Muscle of back (tissue), 11 donors: ENCODE measurements around the gene TMEM170A. TPM values are rescaled to one million over a fixed set of nuclear protein-coding genes. Genes with fewer than 3 reads are reported as not detected.

ENCODE experiments used
- DNase-seq, 3 donors: peaks; one replicate each; pipeline versions ENCODE4 v3.0.0 to v3.0.0-alpha.2; 2013
- polyA plus RNA-seq, 10 donors: library from polyadenylated mRNA; unstranded; fragments of 120-200 nt; gene quantifications; one replicate each; pipeline ENCODE4 v1.2.1, GENCODE V29; 2013; ENCODE audit not compliant: insufficient read length in 10 of 10

The TMEM170A gene
- polyA plus RNA-seq, 10 donors, result 12.0 to 24.5 (median 19.6) TPM

DNA sequence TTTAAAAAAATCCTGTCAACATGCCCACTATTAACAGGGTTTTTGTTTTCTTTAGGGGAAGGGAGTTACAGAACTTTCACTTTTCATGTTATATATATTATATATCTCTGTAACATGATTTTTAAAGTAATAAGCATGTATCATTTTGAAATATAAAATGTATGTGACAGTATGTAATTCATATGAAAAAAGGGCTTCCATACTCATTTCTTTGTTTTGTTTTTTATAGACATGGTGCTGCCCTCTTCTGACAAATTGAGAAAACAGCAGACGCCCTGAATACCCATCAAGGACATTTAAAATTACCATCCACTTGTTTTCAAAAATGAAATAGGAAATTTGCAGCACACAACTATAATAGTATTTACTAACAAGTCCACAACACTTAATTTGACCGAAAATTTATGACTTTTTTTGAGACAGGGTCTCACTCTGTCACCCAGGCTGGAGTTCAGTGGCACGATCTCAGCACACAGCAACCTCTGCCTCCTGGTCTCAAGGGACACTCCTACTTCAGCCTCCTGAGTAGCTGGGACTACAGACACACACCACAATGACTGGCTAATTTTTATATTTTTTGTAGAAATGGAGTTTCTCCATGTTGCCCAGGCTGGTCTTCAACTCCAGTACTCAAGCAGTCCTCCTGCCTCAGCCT is 61.5 kb downstream of the TMEM170A start:
- DNase-seq, result peak; percentile 26 to 64 (median 46)

DNA sequence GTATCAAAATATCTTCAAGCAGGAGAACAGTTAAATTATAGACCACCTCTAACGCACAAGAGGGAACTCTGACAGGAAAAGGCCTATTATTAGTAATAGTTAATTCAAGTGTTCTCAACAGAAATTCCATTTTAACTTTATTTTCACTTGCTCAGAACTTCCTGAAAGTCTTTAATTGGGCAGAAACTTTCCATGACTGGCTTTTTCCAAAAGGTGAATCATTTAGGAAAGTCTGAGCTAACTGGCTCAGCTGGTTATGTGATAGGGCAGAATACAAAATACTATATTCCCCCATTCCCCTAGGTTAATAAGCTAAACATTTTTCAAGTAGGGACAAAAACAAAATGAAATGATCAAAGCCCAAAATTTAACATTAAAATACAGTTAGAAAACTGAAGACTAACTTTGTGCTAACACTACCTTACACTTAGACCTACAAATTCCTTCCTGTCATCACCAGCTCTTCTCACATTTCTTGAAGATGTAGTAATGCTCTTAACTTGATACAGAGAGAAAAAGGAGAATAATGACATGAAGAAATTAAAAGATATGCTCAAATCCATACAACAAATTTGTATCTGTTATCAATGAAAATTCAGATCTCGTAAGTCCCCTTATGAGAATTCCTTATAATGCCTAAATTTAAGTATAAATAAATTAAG is 62.2 kb downstream of the TMEM170A start:
- DNase-seq, result peak; percentile 64 to 70 (median 66)

DNA sequence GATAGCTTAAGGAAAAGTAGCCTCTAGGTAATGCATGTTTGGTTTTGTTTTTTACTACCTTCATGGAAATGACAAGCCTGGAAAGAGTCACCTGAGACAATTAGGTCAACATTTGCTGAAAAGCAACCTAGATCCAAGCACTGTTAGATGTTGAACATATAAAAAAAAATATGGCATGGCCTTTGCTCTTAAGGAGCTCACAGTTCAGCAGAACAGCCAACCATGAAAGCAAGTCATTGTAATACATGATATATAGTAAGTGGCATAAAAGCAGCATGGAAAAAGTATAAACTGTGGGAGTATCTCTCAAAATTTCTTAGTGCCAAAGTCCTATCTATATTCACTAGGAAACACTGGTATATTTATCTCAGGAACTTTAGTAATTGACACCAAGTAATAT is 62.8 kb downstream of the TMEM170A start:
- no peak for DNase-seq

- DNase-seq, result no peak
Observed at GRCh38 chr16:75398333-75398732, 66.2 kb downstream of the TMEM170A start.

- no peak for DNase-seq
Observed at GRCh38 chr16:75394941-75395340, 69.5 kb downstream of the TMEM170A start.

Other genes with a start within 250 kb of the TMEM170A start
- gene CTRB1, start 245.7 kb downstream of the TMEM170A start, polyA plus RNA-seq, result under 1 TPM in 5 of 10 donors, not detected in 5; 0.22 to 0.74 (median 0.39) TPM
- 10 to 100 TPM; 37.2 to 55.5 (median 44.1) TPM for gene BCAR1, start 213.1 kb downstream of the TMEM170A start, polyA plus RNA-seq
- gene CFDP1, start 31.2 kb downstream of the TMEM170A start, polyA plus RNA-seq, result 100 to 1,000 TPM in 1 of 10 donors, 10 to 100 TPM in 9; 70.9 to 125 (median 91.4) TPM
- 1 to 10 TPM; 1.0 to 5.5 (median 3.0) TPM for gene CHST6, start 30.8 kb upstream of the TMEM170A start, polyA plus RNA-seq
- gene CHST5, start 71.4 kb upstream of the TMEM170A start, polyA plus RNA-seq, result under 1 TPM in 8 of 10 donors, not detected in 2; 0.05 to 0.43 (median 0.13) TPM
- gene TMEM231, start 91.6 kb upstream of the TMEM170A start, polyA plus RNA-seq, result 1 to 10 TPM; 5.3 to 9.6 (median 8.3) TPM
- 100 to 1,000 TPM; 122 to 148 (median 134) TPM for gene GABARAPL2, start 101.7 kb upstream of the TMEM170A start, polyA plus RNA-seq
- 10 to 100 TPM; 22.8 to 46.2 (median 32.4) TPM for gene ADAT1, start 158.6 kb upstream of the TMEM170A start, polyA plus RNA-seq
- 100 to 1,000 TPM; 108 to 136 (median 128) TPM for gene KARS1, start 183.0 kb upstream of the TMEM170A start, polyA plus RNA-seq
- gene TERF2IP, start 183.1 kb upstream of the TMEM170A start, polyA plus RNA-seq, result 10 to 100 TPM; 55.4 to 71.4 (median 63.1) TPM
- gene CPHXL2, start 212.3 kb upstream of the TMEM170A start, polyA plus RNA-seq, result under 1 TPM in 2 of 10 donors, not detected in 8; 0.11 to 0.31 TPM
- not detected for gene DUXB, start 236.8 kb upstream of the TMEM170A start, polyA plus RNA-seq